Activated T-cell treated with anti-CD3 and anti-CD28 coated beads, Interleukin-2, amount 50 U/mL, for 48 hours (primary cell): ENCODE measurements around the gene GLI2.
A peak's percentile ranks its signal among the peaks of the same experiment; 100 is the strongest.

Source experiments
- DNase-seq, 2 experiments: peaks; one replicate each; pipeline ENCODE4 v3.0.0-alpha.2; 2020

The GLI2 gene

DNA sequence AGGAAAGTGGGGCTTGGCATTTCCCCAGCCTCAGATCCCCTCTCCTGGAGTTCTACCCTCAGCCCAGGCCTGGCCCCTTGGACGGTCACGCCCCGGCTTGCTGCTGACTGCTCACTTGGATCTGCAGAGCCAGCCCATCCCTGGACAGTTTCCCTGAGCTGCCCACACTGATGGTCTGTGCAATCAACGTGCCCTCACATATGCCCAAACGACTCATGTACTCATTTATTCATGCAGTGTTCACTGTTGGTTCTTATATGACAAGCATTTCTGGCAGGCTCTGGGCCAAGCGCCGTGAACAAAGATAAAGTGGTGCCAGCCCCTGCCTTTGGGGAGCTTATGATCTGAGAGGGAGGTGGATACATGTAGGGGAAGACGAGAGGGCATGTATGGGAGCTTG is 20.3 kb upstream of the GLI2 start:
- no peak for DNase-seq

DNA sequence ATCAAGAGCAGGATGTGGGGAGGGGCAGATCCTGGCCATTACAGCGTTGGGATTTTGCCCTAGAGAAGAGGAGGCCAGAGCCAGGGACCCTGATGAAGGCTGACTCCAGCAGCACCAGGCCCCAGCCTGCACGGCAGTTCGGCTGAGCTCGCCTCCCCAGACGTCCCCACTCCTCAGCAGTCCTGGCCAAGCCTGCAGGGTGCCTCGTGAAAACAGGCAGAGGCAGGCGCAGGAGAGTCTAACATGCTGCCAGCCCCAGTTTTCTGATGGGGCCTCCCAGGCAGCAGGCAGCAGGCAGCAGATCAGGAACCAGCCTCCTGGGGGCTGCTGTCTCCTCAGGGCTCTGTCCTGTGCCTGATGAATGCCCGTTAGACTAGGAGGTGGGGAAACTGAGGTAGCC is 19.7 kb upstream of the GLI2 start:
- DNase-seq: no peak

DNA sequence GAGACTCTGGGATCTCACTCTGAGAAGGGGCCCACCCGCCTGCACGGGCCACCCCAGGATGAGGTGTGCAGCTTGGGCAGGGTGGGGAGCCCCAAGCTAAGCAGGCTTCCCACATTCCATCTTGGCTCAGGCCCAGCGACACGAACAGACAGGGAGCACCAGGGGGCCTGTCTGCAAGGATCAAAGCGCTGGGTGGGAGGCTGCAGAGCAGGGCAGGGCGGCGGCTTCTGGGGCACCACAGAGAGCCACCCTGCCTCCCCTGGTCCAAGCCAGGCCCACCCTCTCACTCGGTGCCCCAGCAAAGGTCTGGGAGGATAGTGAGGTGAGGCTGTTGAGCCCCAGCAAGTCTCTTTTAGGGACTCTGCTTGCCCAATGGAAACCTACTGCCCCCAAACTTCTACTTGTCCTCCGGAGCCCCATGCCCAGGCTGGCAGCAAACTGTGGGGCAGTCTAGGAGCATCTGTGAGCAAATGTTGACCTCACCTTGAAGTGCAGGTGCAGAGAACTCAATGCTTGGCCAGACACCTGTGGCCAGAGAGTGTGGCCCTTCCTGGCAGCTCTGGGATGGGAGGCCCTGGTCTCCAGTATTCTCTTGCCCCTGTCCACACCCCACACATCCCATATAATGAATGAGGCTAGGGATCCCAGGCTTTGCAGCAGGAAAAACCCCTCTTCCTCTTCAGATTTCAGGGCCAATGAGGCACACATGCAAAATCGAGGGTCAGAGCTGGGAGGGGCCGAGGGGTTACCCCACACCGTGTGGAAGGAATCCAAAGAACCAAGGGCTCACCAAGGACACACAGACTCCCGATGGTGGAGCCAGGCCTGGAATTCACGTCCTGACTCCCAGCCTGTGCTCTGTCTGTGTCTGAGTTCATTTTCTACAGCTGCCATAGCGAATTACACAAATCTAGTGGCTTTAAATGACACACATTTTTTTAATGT is 18.8 kb upstream of the GLI2 start:
- DNase-seq: no peak

DNA sequence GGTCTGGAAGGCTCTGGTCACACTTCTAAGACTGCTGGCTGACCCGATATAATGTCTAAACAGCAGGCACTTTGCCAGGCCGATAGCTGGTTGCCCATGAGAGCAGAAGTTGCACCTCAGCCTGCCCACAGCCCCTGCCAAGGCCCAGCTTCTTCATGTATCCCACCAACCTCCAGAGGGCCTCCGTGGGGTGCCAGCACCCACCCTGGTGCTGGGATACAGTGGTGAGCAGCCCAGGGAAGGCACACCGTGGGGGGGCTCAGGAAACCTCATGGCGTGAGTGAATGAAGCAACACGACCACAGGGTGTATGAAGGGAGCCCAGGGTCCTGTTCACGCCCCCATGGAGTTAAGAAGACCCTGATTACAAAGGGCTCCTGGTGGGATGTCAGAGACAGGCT is 16.2 kb upstream of the GLI2 start:
- DNase-seq: no peak

DNA sequence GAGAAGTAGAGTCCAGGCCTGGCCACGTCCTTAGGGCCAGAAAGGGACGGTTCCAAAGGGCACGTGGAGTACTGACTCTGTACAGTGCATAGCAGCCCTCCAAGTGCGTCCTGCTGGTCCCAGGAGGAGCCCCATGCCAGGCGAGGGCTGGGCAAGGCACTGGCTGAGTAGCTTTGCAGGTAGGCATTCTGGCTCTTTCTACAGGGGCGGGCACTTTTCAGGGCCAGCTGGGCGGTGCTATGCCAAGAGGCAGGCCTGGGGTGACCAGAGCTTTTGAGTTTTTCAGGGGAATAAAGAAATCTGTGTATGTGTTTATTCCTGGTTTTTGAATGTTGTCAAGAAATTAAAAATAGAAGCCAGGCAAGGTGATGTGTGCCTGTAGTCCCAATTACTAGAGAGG is 15.4 kb upstream of the GLI2 start:
- no peak for DNase-seq

DNA sequence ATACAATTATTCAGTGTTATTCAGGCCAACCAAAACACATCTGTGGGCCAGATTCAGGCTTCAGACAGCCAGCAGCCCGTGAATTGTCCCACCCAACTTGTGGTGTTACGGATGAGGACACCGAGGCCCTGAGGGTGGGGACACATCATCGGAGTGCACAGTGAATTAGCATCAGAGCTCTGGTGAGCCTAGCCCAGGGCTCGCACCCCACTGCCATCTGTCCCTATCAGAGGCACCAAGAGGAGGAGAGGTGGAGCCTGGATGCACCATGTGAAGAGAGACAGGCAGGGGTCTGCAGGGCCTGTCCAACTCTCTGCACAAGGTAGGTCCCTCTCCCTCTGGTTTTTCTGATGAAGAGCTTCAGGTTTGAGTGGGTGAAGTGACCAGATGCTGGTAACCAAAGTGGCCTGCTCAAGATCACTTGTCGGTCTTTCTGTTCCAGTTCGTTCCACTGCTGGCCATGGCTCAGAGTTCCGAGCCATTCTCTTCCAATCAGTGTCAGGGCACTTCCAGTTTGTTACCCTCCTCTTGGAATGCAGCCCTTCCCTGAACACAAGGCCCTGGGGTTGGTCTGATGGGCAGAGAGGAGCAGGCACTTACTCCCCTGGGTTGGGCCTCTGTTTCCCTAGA is 14.8 kb upstream of the GLI2 start:
- no peak for DNase-seq

DNA sequence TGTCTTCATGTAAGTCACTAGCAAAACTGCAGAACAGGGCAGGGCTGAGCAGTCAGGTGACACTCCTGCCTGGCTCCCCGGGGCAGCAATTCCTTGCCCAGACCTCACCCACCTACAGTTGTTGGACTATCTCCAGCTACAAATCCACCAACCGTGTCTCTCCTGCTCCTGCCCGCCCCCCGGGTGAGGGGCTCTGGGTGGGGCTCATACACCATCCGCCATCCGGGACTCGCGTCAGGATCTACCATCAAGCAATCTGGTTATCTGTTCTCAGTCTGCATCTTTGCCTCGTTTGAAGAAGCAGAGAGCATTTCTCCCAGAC is 13.5 kb upstream of the GLI2 start:
- no peak for DNase-seq

DNA sequence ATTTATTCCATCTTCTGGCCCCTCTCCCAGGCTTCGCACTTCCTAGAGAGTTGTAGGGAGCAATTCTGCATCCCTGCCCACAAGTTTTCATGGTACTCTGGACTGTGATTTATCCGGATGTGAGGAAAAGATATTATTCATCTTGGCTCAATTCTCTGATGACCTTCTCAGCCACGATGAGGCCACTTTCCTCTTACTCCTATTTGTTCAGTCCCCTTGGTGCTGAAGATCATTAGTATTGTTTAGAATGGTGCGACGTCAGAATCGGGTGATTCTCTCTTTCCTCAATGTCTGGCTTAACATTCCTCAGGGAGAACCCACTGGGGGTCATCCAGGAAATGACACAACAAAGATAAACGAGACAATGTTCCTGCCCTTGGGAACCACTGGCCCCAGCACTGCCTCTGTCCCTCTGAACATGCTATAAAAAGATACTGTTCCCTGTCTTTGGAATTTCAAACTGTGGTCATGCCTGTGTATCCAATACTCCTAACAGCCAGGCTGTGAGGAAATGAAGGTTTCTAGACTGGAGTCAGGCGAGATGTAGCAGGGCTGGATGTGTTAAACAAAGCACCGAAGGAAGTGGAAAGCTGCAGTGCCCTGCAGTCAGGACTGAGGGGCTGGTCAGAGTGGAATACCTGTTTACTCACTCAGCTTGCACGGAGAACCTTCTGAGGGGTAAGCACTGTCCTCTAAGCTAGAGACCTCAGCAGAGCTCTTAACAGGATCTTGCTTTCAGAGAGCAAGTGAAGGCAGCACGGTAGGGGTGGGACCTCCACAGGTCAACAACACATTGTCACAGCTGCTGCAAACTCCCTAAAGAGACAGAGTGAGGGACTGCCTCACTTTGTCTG is 12.9 kb upstream of the GLI2 start:
- no peak for DNase-seq

DNA sequence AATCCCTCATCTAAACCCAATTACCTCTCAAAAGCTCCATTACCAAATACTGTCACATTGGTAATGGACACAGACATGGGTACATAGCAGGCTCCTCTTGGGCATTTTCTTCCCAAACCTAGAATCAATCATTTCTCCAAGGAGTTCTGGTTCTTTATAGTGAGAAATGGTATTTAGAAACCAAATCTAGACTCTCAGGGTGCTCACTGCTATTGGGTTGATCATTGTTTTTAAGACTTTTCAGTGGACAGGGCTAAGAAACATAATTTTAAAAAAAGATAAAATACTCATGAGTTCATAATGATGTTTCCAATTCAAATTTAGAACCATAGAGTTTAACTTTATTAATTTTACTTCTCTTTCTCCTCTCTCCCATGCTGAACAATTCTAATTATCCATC is 9.4 kb upstream of the GLI2 start:
- DNase-seq: no peak

DNA sequence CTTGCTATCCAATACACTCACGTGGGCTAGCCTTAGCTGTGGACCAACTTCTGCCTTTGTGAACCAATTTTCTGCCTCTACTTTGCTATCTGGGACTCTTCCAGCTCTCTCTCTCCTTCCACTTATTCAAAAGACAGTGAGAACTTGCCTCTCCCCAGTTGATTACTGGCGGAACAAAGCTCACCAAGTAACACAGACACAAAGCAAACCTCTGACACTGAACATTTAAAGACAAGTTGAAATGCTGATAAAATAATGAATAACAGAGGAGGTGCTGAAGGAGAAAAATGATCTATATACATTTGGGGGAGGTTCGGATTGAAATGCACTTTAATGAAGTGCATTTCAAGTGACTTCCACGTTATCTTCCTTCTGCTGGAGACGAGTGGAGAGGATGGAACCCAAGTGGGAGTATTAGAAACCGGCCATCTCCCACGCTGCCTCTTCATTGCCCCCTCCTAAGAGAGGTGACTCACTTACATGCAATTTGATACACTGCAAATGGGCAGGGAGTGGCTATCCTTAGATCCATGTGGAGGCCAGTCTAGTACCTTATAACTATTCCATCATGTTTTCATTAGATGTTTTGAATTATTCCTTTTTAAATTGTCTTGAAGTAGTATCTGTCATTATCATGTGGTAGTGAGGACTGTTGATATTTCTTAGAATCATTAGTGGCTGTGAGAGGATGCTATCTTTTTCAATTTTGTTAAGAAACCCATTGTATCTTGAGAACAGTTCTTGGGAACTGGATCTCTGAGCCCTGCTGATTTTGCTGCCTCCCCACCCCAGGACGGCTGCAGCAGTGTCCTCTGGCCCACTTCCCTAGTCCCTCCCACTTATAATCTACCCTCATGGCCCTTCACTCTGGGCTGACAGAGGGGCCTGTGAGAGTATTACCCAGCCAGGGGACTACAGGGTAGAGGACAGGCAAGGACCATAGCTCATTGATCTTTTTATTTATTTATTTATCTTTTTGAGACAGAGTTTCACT is 6.0 kb upstream of the GLI2 start:
- no peak for DNase-seq

DNA sequence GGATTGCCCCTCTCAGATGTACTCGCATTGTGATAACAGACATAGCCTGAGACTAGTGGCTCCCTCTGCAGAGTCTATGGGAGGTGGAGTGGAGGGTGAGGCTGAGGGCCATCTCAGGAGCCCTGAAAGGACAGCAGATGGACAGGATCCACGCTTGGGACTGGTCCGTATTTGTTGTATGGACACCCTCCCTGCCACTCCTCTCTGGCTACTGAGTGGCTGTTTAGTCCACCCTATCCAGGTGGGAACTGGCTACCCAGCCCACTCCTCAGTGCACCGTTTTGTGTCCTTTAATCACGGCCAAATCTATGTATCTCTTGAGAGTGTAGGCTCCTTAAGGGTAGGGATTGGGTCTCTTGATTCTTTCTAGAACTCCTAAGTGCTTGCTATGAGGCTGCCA is 4.5 kb upstream of the GLI2 start:
- no peak for DNase-seq

DNA sequence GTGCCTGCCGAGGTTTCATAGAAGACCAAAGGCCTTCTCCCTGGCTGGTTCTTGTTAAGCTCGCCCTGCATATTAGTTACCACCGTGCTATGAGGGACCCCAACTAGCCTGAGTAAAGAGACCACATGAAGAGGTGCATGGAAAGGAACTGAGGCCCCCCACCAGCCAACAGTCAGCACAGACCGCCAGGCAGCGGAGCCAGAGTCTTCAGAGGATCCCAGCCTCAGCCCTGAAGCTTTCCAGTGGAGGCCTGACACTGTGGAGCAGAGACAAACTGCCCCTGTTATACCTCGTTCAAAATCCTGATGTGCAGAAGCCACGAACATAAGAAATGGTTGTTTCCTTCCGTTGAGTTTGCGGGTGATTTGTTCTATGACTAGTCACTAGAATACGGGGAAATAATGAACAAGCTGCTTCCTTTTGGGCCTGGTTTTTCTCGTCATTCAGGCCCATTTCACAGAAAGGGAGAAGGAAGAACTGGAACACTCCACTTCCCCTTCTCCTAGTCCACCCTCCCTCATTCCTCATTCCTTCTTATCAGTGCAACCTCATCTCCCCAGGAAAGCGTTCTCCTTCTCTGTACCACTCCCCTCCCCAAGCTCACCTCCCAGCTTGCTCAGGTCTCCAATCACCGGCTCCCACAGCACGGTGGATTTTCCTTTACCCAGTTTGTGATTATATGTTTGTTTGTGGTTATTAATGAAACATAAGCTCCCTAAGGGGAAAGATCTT is 3.0 kb upstream of the GLI2 start:
- no peak for DNase-seq

DNA sequence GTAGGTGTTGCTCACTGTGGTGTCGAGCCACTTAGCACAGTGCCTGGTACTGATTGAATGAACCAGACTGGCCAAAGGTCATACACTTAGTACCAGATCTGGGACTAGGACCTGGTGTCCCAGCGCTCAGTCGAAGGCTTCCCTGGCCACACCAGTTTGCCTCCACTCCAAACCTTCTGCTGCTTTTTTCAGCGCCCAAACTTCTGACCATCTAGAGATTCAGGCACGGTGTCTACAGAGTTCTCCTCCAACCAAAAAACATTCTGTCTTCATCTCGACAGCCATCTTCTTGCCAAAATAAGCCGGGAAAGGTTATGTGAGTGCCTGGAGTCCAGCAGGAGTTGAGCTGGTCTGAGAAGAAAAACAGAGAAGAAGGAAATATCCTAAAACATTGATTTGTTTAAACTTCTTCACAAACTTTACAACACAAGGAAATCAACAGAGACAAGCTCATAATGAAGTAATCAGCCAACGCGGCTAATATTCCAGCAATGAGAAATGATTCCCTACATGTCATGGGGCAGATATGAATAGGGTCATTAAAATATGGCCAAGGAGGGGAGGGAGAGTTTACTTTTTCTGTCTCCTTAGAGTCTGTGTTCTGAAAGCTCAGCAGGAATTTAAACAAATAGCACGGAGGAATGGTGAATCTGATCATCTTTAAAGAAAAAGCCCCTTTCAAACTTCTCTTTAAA is 2.3 kb upstream of the GLI2 start:
- no peak for DNase-seq

DNA sequence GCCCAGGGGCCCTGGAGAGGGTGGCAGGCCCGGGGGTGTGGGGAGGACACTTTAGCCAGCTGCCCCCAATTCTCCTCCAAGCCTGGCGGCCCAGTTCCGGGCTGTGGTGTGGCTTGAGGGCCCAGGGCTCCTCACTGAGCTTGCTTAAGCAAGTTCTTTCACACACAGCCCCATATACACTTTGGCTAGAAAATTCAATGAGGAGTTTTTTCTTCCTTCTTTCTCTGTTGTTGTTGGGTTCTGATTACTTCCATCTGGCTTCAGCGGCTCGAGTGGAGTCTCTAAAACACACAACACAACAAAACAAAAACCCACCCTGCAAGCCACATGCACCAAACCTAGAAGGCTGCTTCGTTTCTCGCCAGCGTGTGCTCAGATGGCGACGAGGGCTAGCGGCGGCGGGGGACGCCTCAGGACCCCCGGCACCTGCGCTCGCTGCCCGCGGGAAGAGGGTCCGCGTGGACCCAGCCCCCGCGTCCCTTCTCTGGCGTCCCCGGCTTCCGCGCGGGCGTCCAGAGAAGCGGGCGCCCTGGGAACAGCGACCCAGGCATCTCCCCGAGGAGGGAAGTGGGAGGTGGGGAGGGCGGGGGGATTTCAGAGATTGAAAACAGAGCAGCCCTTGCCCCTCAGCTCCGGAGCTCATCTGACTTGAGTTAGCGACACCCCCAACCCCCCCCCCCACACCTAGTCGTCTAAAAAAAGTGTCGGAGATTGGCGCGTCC is 577 bp upstream of the GLI2 start:
- DNase-seq: no peak

DNA sequence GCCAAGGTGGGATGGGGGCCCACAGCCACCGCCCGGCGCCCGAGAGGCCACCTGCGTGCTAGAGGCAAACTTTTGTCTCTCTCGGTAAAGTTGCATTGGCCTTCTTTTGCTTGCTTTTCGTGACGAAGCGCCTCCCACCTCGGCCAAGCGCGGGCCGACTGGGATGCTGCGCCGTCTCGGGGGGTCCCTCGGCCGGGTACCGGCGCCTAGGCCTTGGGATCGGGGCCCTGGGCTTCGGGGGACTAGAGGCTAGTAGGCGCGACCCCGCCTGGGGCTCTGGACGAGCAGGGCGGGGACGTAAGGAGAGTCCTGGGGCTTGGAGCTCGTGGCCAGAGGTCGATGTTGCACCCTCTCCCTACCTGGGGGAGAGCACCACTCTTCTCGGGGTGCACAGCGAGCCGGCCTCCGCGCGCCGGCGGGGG is 545 bp downstream of the GLI2 start:
- DNase-seq: peak; percentile 40

DNA sequence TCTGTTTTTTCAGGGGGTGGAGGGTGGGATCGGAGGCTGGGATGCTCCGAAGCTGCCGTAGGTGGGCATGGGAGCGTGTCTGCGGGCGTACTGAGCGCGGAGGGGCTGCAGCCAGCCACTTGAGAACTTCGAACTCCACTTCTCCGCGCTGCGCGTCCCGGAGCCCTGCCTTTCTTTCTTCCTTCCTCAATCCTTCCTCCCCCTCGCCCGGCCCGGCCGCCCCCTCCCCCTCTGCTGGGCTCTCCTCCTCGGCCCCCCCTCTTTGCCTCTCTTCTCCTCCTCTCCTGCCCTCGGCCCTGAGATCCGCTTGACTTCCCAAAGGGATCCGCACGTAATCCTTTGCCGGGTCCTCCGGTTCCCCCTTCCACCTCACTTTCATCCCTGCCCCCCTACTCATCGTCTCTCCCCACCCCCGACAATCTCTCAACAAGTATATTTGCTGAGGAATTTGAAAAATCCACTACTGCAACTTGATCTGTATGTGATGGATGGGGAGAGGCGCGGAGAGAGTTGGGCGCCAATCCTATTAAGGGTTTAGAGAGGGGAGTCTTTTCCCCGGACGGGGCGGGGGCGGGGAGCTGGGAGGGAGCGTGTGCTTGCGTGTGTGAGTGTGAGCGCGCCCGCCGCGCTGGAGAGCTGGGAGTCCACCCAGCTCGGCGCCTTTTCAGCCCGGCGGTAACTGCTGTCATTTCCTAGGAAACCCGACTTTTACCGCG is 1.1 kb downstream of the GLI2 start:
- DNase-seq: no peak

DNA sequence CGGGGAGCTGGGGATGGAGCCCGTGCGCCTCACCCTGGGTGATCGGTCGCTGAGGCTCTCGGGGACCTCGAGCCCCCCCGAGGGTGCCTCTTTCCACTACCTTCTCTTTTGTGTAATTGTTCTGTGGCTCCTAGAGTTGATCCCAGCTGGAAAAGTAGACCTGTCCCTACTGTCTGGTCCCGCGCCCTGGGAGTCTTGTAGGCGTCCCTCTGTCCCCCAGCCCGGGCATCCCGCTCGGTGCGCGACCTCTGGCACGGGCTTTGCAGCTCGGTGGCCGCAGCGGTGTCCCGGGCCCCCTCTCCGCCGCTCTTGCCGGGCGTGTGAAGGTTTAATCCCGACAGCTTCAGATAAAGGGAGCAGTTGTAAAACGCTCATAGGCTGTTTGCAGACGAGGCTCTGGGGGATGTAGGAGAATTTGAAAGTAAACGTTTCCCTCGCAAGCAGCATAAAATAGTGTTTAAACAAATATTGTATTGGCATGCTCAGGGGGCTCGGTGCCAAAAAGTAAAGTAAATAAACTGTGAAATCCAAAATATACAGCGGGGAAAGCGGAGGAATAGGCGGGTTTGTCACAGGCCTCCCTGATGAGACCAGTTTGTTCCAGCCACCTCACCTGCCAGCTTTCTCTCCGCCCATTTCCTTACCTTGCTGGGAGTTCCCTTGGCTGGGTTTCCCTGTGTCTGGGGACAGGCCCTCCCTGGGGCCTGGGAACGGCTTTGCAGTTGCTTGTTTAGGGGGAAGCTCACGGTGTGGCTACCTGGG is 1.9 kb downstream of the GLI2 start:
- DNase-seq: no peak

DNA sequence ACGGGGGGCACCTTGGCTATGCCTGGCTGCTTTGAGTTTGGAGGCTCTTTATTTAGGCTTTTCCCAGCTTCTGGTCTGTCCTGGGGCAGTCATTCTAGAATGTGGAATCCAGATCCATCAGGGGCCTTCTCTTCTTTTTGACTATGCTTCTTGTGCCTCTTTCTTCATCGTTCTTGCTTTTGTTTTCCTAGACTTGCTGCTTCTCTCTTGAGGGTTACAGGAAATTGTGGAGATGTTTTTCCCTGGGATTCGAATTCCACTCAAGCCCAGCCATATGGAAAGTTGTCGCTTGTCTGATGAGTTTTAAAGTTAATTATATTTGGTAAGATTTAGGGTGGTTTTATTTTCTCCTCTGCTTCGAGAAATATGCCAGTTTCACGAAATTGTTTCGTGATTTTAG is 2.4 kb downstream of the GLI2 start:
- no peak for DNase-seq
